HL-60/S4 (cell line): Measurements from ENCODE around the gene FARS2.

Source experiments
- in situ Hi-C: fragments of 300-500 bp; cut with MboI; formaldehyde crosslinking; loops from 2 replicates; pipeline ENCODE4 v1.14.3; 2022; ENCODE audit warnings: low sequenced_read_pairs

The FARS2 gene

GRCh38 chr6:5457983-5458683 is 196.8 kb downstream of the FARS2 start:
- in situ Hi-C loops, result loop anchor here (25.0 kb wide), 1 partner anchor 1079 kb away; no protein-coding TSS in a partner anchor

- in situ Hi-C loops, result loop anchor here (25.0 kb wide), 1 partner anchor 1078 kb away; no protein-coding TSS in a partner anchor
Measured at GRCh38 chr6:5459346-5459745, 198.0 kb downstream of the FARS2 start.

GRCh38 chr6:5461365-5461764 is 200.1 kb downstream of the FARS2 start:
- in situ Hi-C loops, result loop anchor here (25.0 kb wide), 1 partner anchor 1076 kb away; no protein-coding TSS in a partner anchor

GRCh38 chr6:5462856-5463255 is 201.5 kb downstream of the FARS2 start:
- in situ Hi-C loops, result loop anchor here (25.0 kb wide), 1 partner anchor 1074 kb away; no protein-coding TSS in a partner anchor

- in situ Hi-C loops, result loop anchor here (25.0 kb wide), 1 partner anchor 1074 kb away; no protein-coding TSS in a partner anchor
Measured at GRCh38 chr6:5463690-5464089, 202.4 kb downstream of the FARS2 start.

- in situ Hi-C loops, result loop anchor here (25.0 kb wide), 1 partner anchor 1073 kb away; no protein-coding TSS in a partner anchor
Measured at GRCh38 chr6:5464099-5464885, 203.0 kb downstream of the FARS2 start.

GRCh38 chr6:5466281-5467136 is 205.2 kb downstream of the FARS2 start:
- in situ Hi-C loops, result loop anchor here (25.0 kb wide), 1 partner anchor 1071 kb away; no protein-coding TSS in a partner anchor

- in situ Hi-C loops, result loop anchor here (25.0 kb wide), 1 partner anchor 1069 kb away; no protein-coding TSS in a partner anchor
Measured at GRCh38 chr6:5468586-5468985, 207.3 kb downstream of the FARS2 start.

GRCh38 chr6:5469101-5469846 is 208.0 kb downstream of the FARS2 start:
- in situ Hi-C loops, result loop anchor here (25.0 kb wide), 1 partner anchor 1068 kb away; no protein-coding TSS in a partner anchor

- in situ Hi-C loops, result loop anchor here (25.0 kb wide), 1 partner anchor 1066 kb away; no protein-coding TSS in a partner anchor
Measured at GRCh38 chr6:5471044-5471443, 209.7 kb downstream of the FARS2 start.

- in situ Hi-C loops, result loop anchor here (25.0 kb wide), 1 partner anchor 1065 kb away; no protein-coding TSS in a partner anchor
Measured at GRCh38 chr6:5471637-5472398, 210.5 kb downstream of the FARS2 start.

GRCh38 chr6:5472571-5472970 is 211.3 kb downstream of the FARS2 start:
- in situ Hi-C loops, result loop anchor here (25.0 kb wide), 1 partner anchor 1065 kb away; no protein-coding TSS in a partner anchor

GRCh38 chr6:5475779-5476178 is 214.5 kb downstream of the FARS2 start:
- in situ Hi-C loops, result no loop called here

- in situ Hi-C loops, result no loop called here
Measured at GRCh38 chr6:5478380-5478779, 217.1 kb downstream of the FARS2 start.

- in situ Hi-C loops, result no loop called here
Measured at GRCh38 chr6:5481033-5481432, 219.7 kb downstream of the FARS2 start.

GRCh38 chr6:5481750-5482149 is 220.4 kb downstream of the FARS2 start:
- in situ Hi-C loops, result no loop called here

- in situ Hi-C loops, result no loop called here
Measured at GRCh38 chr6:5482619-5483018, 221.3 kb downstream of the FARS2 start.

- in situ Hi-C loops, result no loop called here
Measured at GRCh38 chr6:5484692-5485091, 223.4 kb downstream of the FARS2 start.

- in situ Hi-C loops, result no loop called here
Measured at GRCh38 chr6:5486214-5486613, 224.9 kb downstream of the FARS2 start.
